CD4-positive, alpha-beta T cell (primary cell): ENCODE results near the gene PRKACG. TPM values are rescaled to one million over a fixed set of nuclear protein-coding genes. Genes with fewer than 3 reads are reported as not detected.
"Not testable (repeated sequence)": the region's sequence is repeated elsewhere in the genome, so short reads cannot be mapped to it uniquely, and the experiment has no call there.

ENCODE experiments used
- ATAC-seq: fragments of 200-7000 bp; cut with Tn5 transposase; one replicate; pipeline ENCODE4 v1.10.0; 2022; ENCODE audit warnings: mild to moderate bottlenecking; ENCODE audit not compliant: poor library complexity
- CTCF ChIA-PET: fragments of 350-600 bp; sonication (Branson Sonifier 250); formaldehyde crosslinking; loops from one replicate; lab custom pipeline; 2021; ENCODE audit warnings: antibody characterized with exemption, inconsistent platforms; lab: Charles Lee
- POLR2A ChIA-PET: fragments of 350-600 bp; sonication (Branson Sonifier 250); formaldehyde crosslinking; loops from one replicate; lab custom pipeline; 2021; ENCODE audit warnings: antibody characterized with exemption, inconsistent platforms; lab: Charles Lee
- DNase-seq, 14 experiments: peaks; one replicate each; pipeline ENCODE4 v3.0.0-alpha.2; 2013 to 2020; ENCODE audit warnings: mixed read lengths in 2 of 14
- H3K27ac ChIP-seq, 2 donors: one replicate each; pipeline versions ENCODE4 v1.5.1 to v1.7.0; 2013; ENCODE audit warnings: low read length in 2 of 2, low read depth in 1 of 2, mild to moderate bottlenecking in 1 of 2
- H3K27me3 ChIP-seq, 2 experiments: 1 replicate in 1 of 2; 2 replicates in 1 of 2; pipeline versions ENCODE4 v1.6.1 to v1.7.0; 2013; ENCODE audit warnings: low read length in 2 of 2, control low read depth in 1 of 2, mild to moderate bottlenecking in 1 of 2, moderate library complexity in 1 of 2; ENCODE audit not compliant: insufficient read depth in 2 of 2, control insufficient read depth in 1 of 2
- H3K36me3 ChIP-seq: one replicate; pipeline ENCODE4 v1.6.1; 2013; ENCODE audit warnings: low read length, control low read depth; ENCODE audit not compliant: insufficient read depth
- H3K4me1 ChIP-seq: one replicate; pipeline ENCODE4 v1.6.1; 2013; ENCODE audit warnings: low read length, control low read depth; ENCODE audit not compliant: insufficient read depth
- H3K4me3 ChIP-seq: one replicate; pipeline ENCODE4 v1.5.1; 2013; ENCODE audit warnings: mild to moderate bottlenecking, low read length, moderate library complexity
- H3K9me3 ChIP-seq, 2 experiments: 1 replicate in 1 of 2; 2 replicates in 1 of 2; pipeline versions ENCODE4 v1.6.1 to v1.7.0; 2013; ENCODE audit warnings: low read length in 2 of 2, mild to moderate bottlenecking in 2 of 2, control low read depth in 1 of 2, moderate library complexity in 1 of 2; ENCODE audit not compliant: control insufficient read depth in 1 of 2, insufficient read depth in 1 of 2
- H3K27ac Mint-ChIP-seq: one replicate; pipeline ENCODE4 v1.8.0; 2020; ENCODE audit warnings: mixed read lengths
- H3K27me3 Mint-ChIP-seq: one replicate; pipeline ENCODE4 v1.8.0; 2021; ENCODE audit warnings: mixed read lengths
- H3K36me3 Mint-ChIP-seq: one replicate; pipeline ENCODE4 v1.8.0; 2021; ENCODE audit warnings: low read depth, mixed read lengths
- H3K4me1 Mint-ChIP-seq: one replicate; pipeline ENCODE4 v1.8.0; 2021; ENCODE audit warnings: low read depth, mixed read lengths
- H3K4me3 Mint-ChIP-seq: one replicate; pipeline ENCODE4 v1.8.0; 2020; ENCODE audit warnings: mild to moderate bottlenecking, mixed read lengths
- H3K9me3 Mint-ChIP-seq: one replicate; pipeline ENCODE4 v1.8.0; 2020; ENCODE audit warnings: mixed read lengths
- intact Hi-C, 2 experiments: fragments of 100-400 bp; cut with DNase I in 1 of 2; cut with micrococcal nuclease in 1 of 2; formaldehyde crosslinking; loops; one replicate each; pipeline versions ENCODE4 v1.15.1 to v1.9.0; 2023 to 2025; cut with DNase I, micrococcal nuclease
- total RNA-seq, 174 experiments: library from RNA in 2 of 174; stranded (reverse) in 2 of 174; gene quantifications; one replicate each; pipeline ENCODE4 v1.2.3 and lab custom pipeline; 2021 to 2026
- TF ChIP-seq, protein P1 (sequence below): fragments of 200-600 bp; IDR thresholded peaks from one replicate; pipeline ENCODE4 v1.8.0; 2022; ENCODE audit warnings: antibody characterized with exemption, mild to moderate bottlenecking

The PRKACG gene
- total RNA-seq, 2 experiments from 2014 or later, result not detected

DNA sequence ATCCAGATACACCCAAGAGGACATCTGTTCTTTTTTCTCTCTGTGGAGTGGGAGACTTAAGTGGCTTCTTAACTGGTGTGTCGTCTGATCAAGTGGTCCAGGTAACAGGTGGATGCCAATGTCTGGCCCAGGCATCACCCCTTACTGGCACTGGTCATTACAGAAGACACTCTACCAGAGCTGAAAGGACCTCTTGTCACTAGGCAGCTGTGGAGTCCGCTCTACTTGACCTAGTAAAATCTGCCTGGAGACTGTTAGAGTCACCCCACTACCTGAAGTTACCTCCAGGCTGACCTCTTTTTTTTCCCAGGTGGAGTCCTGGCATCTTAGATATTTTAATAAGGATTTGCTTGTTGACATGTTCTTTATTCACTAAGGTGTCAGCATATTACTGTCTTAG is 44.2 kb upstream of the PRKACG start:
- H3K9me3 Mint-ChIP-seq, result no peaks in the 10 kb centered on the region

DNA sequence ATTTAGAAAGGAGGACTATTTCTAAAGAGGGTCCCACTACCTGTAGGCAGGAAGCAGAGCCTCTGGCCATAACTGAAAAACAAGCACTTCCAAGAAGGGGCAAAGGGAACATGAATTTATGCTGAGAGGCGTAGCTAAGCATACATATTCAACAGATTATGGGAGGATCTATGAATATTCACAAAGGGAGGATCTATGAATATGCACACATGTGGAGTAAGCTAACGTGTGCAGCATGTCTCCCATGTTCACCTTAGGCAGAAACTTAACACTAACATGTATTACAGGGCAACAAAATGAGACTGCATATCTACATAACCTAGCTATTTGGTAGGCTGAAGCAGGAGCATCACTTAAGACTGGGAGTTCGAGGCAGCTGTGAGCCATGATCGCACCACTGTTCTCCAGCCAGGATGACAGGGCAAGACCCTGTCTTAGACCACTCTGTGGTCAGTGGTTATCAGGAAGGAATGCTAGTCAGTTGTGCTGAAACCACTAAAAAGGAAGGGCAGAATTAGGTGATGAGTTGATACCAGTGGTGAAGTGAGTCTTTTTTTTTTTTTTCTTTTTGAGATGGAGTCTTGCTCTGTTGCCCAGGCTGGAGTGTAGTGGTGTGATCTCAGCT is 42.4 kb upstream of the PRKACG start:
- no peak overlapping the region for H3K4me3 Mint-ChIP-seq
- Histone ChIP-seq H3K9me3 (no peaks in the 10 kb centered on the region), H3K4me3 (no peak overlapping the region), H3K27ac (no peak overlapping the region), H3K27me3 (no peaks in the 10 kb centered on the region), H3K4me1 (no peaks in the 10 kb centered on the region), H3K36me3 (peaks cover 29% of the 10 kb centered on the region)
- no peaks in the 10 kb centered on the region for H3K4me1 Mint-ChIP-seq
- ATAC-seq, result no peak
- TF ChIP-seq, protein P1, sequence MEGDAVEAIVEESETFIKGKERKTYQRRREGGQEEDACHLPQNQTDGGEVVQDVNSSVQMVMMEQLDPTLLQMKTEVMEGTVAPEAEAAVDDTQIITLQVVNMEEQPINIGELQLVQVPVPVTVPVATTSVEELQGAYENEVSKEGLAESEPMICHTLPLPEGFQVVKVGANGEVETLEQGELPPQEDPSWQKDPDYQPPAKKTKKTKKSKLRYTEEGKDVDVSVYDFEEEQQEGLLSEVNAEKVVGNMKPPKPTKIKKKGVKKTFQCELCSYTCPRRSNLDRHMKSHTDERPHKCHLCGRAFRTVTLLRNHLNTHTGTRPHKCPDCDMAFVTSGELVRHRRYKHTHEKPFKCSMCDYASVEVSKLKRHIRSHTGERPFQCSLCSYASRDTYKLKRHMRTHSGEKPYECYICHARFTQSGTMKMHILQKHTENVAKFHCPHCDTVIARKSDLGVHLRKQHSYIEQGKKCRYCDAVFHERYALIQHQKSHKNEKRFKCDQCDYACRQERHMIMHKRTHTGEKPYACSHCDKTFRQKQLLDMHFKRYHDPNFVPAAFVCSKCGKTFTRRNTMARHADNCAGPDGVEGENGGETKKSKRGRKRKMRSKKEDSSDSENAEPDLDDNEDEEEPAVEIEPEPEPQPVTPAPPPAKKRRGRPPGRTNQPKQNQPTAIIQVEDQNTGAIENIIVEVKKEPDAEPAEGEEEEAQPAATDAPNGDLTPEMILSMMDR, result no peak
- ChIA-PET POLR2A (no interaction called here), CTCF (no interaction called here)
- H3K27ac Mint-ChIP-seq, result no peak overlapping the region
- no peaks in the 10 kb centered on the region for H3K27me3 Mint-ChIP-seq
- no peaks in the 10 kb centered on the region for H3K9me3 Mint-ChIP-seq
- intact Hi-C loops, result loop anchor here (10.0 kb wide), 2 partner anchors 488 to 818 kb away; no protein-coding TSS in a partner anchor
- H3K36me3 Mint-ChIP-seq, result peaks cover 72% of the 10 kb centered on the region
- DNase-seq, result no peak

More for the DNA sequence above, 44.2 kb upstream of the PRKACG start:
- POLR2A ChIA-PET, result no interaction called here
- Histone ChIP-seq H3K4me1 (no peaks in the 10 kb centered on the region), H3K27ac (no peak overlapping the region), H3K27me3 (no peaks in the 10 kb centered on the region), H3K9me3 (no peaks in the 10 kb centered on the region), H3K4me3 (no peak overlapping the region), H3K36me3 (peaks cover 32% of the 10 kb centered on the region)
- Mint-ChIP-seq H3K27ac (no peak overlapping the region), H3K4me3 (no peak overlapping the region), H3K4me1 (no peaks in the 10 kb centered on the region), H3K36me3 (peaks cover 77% of the 10 kb centered on the region), H3K27me3 (no peaks in the 10 kb centered on the region)
- DNase-seq, result no peak
- ATAC-seq, result no peak
- CTCF ChIA-PET, result interaction anchor here (1.6 kb wide), 1 partner anchor 136 kb away, joined by 4 read pairs; no protein-coding TSS in a partner anchor
- intact Hi-C loops, result loop anchor here (10.0 kb wide), 2 partner anchors 487 to 817 kb away; no protein-coding TSS in a partner anchor
- TF ChIP-seq, protein P1, result no peak

DNA sequence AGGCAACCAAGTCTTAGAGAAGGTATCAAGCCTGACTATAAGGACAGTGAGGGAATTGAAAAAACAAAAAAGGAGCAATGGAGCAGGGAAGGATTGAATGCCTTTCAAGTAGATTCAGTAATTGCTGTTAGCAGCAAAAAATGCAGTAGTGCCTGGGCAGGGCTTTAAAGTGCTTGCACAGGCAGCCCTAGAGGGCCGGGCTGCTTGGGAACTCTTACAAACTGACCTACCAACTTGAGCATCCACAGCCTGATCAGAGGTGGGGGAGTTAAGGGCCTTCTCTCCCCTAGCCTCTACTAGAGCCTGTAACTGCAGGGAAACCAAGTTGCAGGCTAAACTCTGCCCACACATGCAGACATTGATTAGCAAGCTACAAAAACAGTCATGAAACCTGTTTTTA is 41.1 kb upstream of the PRKACG start:
- Mint-ChIP-seq H3K4me1 (no peaks in the 10 kb centered on the region), H3K27ac (no peak overlapping the region), H3K9me3 (no peaks in the 10 kb centered on the region), H3K36me3 (peaks cover 61% of the 10 kb centered on the region), H3K27me3 (no peaks in the 10 kb centered on the region), H3K4me3 (no peak overlapping the region)
- no peak for ATAC-seq
- H3K9me3 ChIP-seq, result no peaks in the 10 kb centered on the region
- H3K4me3 ChIP-seq, result no peak overlapping the region
- no peaks in the 10 kb centered on the region for H3K27me3 ChIP-seq
- H3K27ac ChIP-seq, result no peak overlapping the region
- H3K4me1 ChIP-seq, result no peaks in the 10 kb centered on the region
- ChIA-PET POLR2A (interaction anchor here (0.6 kb wide), 1 partner anchor 20 kb away, joined by 3 read pairs; no protein-coding TSS in a partner anchor), CTCF (interaction anchor here (0.6 to 2.2 kb wide), 2 partner anchors 20 to 36 kb away, joined by 4 to 7 read pairs; partner anchors contain the start of gene FXN)
- no peak for DNase-seq
- TF ChIP-seq, protein P1, result no peak
- intact Hi-C loops, result loop anchor here (1.0 to 10.0 kb wide), 4 partner anchors 138 to 822 kb away; no protein-coding TSS in a partner anchor
- H3K36me3 ChIP-seq, result peaks cover 23% of the 10 kb centered on the region

DNA sequence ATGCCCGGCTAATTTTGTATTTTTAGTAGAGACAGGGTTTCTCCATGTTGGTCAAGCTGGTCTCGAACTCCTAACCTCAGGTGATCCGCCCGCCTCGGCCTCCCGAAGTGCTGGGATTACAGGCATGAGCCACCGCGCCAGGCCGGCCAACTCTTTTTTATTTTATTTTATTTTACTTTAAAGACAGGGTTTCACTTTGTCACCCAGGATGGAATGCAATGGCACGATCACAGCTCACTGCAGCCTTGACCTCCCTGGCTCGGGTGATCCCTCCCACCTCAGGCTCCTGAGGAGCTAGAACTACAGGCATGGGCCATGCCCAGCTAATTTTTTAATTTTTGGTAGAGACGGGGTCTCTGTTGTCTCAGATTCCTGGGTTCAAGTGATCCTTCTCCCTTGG is 37.0 kb upstream of the PRKACG start:
- H3K36me3 ChIP-seq, result peaks cover 34% of the 10 kb centered on the region
- H3K9me3 Mint-ChIP-seq, POLR2A ChIA-PET, H3K9me3 ChIP-seq, H3K4me1 ChIP-seq, H3K27ac ChIP-seq, H3K4me1 Mint-ChIP-seq, H3K27me3 Mint-ChIP-seq, DNase-seq, H3K4me3 Mint-ChIP-seq, ATAC-seq, CTCF ChIA-PET, H3K4me3 ChIP-seq, H3K27me3 ChIP-seq, H3K27ac Mint-ChIP-seq: not testable (repeated sequence)
- H3K36me3 Mint-ChIP-seq, result peaks cover 64% of the 10 kb centered on the region
- intact Hi-C loops, result loop anchor here (5.0 to 10.0 kb wide), 3 partner anchors 494 to 826 kb away; no protein-coding TSS in a partner anchor
